Calu3 (cell line): ENCODE data around the gene DNAJA4. TPM values are rescaled to one million over a fixed set of nuclear protein-coding genes. Genes with fewer than 3 reads are reported as not detected.

Experiments used
- BruUV-seq: library from RNA; stranded (reverse); fragments of 400-500 nt; replicated peaks from 2 replicates; lab custom pipeline; 2021; lab: Mats Ljungman, UMichigan
- CTCF ChIA-PET: fragments of 300-600 bp; sonication (Branson Sonifier 250); formaldehyde crosslinking; loops from one replicate; lab custom pipeline; 2022; ENCODE audit warnings: antibody characterized with exemption; lab: Charles Lee
- DNase-seq: peaks from one replicate; pipeline ENCODE4 v3.0.0; 2022
- H3K27ac Mint-ChIP-seq: one replicate; pipeline ENCODE4 v1.8.0; 2022; ENCODE audit warnings: mixed read lengths; ENCODE audit not compliant: unreplicated experiment
- H3K27me3 Mint-ChIP-seq: one replicate; pipeline ENCODE4 v1.8.0; 2022; ENCODE audit warnings: mixed read lengths; ENCODE audit not compliant: unreplicated experiment
- H3K36me3 Mint-ChIP-seq: one replicate; pipeline ENCODE4 v1.8.0; 2022; ENCODE audit warnings: mild to moderate bottlenecking, moderate library complexity, mixed read lengths; ENCODE audit not compliant: insufficient read depth, unreplicated experiment
- H3K4me1 Mint-ChIP-seq: one replicate; pipeline ENCODE4 v1.8.0; 2022; ENCODE audit warnings: mild to moderate bottlenecking, low read depth, mixed read lengths; ENCODE audit not compliant: unreplicated experiment
- H3K4me3 Mint-ChIP-seq: one replicate; pipeline ENCODE4 v1.8.0; 2022; ENCODE audit warnings: mild to moderate bottlenecking, low read depth, moderate library complexity, mixed read lengths; ENCODE audit not compliant: unreplicated experiment
- H3K9me3 Mint-ChIP-seq: one replicate; pipeline ENCODE4 v1.8.0; 2022; ENCODE audit warnings: low read depth, mixed read lengths; ENCODE audit not compliant: unreplicated experiment
- CTCF ChIP-seq: fragments of 200-600 bp; IDR thresholded peaks from one replicate; pipeline ENCODE4 v1.8.0; 2022; ENCODE audit warnings: antibody characterized with exemption; ENCODE audit not compliant: unreplicated experiment
- intact Hi-C: fragments of 100-400 bp; cut with micrococcal nuclease; formaldehyde crosslinking; loops from one replicate; pipeline ENCODE4 v1.10.0; 2022; ENCODE audit not compliant: unreplicated experiment
- total RNA-seq: library from RNA; stranded (reverse); gene quantifications from 2 replicates; pipeline ENCODE4 v1.2.3, GENCODE V29; 2022

DNAJA4 gene
- total RNA-seq, 1 experiment from 2014 or later: 53.6 TPM

- Mint-ChIP-seq H3K36me3 (no peaks in the 10 kb centered on the region), H3K4me1 (peaks cover 9% of the 10 kb centered on the region), H3K27me3 (peaks cover 19% of the 10 kb centered on the region), H3K4me3 (no peak overlapping the region), H3K9me3 (no peaks in the 10 kb centered on the region), H3K27ac (no peak overlapping the region)
- TF ChIP-seq CTCF: peak; percentile 53
- peak; percentile 50 for DNase-seq
- CTCF ChIA-PET: interaction anchor here (0.5 to 4.1 kb wide), 6 partner anchors 8 to 287 kb away, joined by 3 to 22 read pairs (median 4); no protein-coding TSS in a partner anchor
- intact Hi-C loops: loop anchor here (5.0 kb wide), 3 partner anchors 45 to 275 kb away; partner anchors contain the start of gene CIB2
- no TSS peak for BruUV-seq
These were observed 22.2 kb upstream of the DNAJA4 start for GRCh38 chr15:78242128-78242527.

GRCh38 chr15:78243058-78243457, 21.3 kb upstream of the DNAJA4 start:
- Mint-ChIP-seq H3K4me3 (no peak overlapping the region), H3K36me3 (no peaks in the 10 kb centered on the region), H3K27me3 (peaks cover 24% of the 10 kb centered on the region), H3K4me1 (peaks cover 9% of the 10 kb centered on the region), H3K9me3 (no peaks in the 10 kb centered on the region), H3K27ac (no peak overlapping the region)
- intact Hi-C loops: loop anchor here (5.0 kb wide), 3 partner anchors 46 to 276 kb away; partner anchors contain the start of gene CIB2
- TF ChIP-seq CTCF: no peak
- CTCF ChIA-PET: interaction anchor here (4.0 to 4.1 kb wide), 2 partner anchors 48 to 66 kb away, joined by 18 to 22 read pairs; no protein-coding TSS in a partner anchor
- BruUV-seq: no TSS peak
- DNase-seq: no peak

- H3K9me3 Mint-ChIP-seq: no peaks in the 10 kb centered on the region
- H3K27me3 Mint-ChIP-seq: peaks cover 29% of the 10 kb centered on the region
- H3K4me3 Mint-ChIP-seq: no peak overlapping the region
- CTCF ChIA-PET: interaction anchor here (1.3 to 4.1 kb wide), 2 partner anchors 66 to 135 kb away, joined by 3 to 18 read pairs; no protein-coding TSS in a partner anchor
- no peaks in the 10 kb centered on the region for H3K36me3 Mint-ChIP-seq
- H3K4me1 Mint-ChIP-seq: peaks cover 12% of the 10 kb centered on the region
- intact Hi-C loops: loop anchor here (5.0 kb wide), 3 partner anchors 46 to 276 kb away; partner anchors contain the start of gene CIB2
- no TSS peak for BruUV-seq
- TF ChIP-seq CTCF: no peak
- no peak overlapping the region for H3K27ac Mint-ChIP-seq
- peak; percentile 42 for DNase-seq
These were observed 20.8 kb upstream of the DNAJA4 start for GRCh38 chr15:78243491-78243941.

- Mint-ChIP-seq H3K4me3 (no peak overlapping the region), H3K27me3 (peaks cover 30% of the 10 kb centered on the region), H3K27ac (no peak overlapping the region), H3K4me1 (peaks cover 18% of the 10 kb centered on the region), H3K9me3 (no peaks in the 10 kb centered on the region), H3K36me3 (no peaks in the 10 kb centered on the region)
- DNase-seq: no peak
- intact Hi-C loops: loop anchor here (5.0 kb wide), 3 partner anchors 47 to 277 kb away; partner anchors contain the start of gene CIB2
- CTCF ChIA-PET: interaction anchor here (1.3 kb wide), 1 partner anchor 136 kb away, joined by 3 read pairs; no protein-coding TSS in a partner anchor
- BruUV-seq: no TSS peak
- TF ChIP-seq CTCF: no peak
These were observed 20.3 kb upstream of the DNAJA4 start for GRCh38 chr15:78244101-78244500.
